ENCODE results near the gene HLA-E.
A peak's percentile ranks its signal among the peaks of the same experiment; 100 is the strongest.

DNA sequence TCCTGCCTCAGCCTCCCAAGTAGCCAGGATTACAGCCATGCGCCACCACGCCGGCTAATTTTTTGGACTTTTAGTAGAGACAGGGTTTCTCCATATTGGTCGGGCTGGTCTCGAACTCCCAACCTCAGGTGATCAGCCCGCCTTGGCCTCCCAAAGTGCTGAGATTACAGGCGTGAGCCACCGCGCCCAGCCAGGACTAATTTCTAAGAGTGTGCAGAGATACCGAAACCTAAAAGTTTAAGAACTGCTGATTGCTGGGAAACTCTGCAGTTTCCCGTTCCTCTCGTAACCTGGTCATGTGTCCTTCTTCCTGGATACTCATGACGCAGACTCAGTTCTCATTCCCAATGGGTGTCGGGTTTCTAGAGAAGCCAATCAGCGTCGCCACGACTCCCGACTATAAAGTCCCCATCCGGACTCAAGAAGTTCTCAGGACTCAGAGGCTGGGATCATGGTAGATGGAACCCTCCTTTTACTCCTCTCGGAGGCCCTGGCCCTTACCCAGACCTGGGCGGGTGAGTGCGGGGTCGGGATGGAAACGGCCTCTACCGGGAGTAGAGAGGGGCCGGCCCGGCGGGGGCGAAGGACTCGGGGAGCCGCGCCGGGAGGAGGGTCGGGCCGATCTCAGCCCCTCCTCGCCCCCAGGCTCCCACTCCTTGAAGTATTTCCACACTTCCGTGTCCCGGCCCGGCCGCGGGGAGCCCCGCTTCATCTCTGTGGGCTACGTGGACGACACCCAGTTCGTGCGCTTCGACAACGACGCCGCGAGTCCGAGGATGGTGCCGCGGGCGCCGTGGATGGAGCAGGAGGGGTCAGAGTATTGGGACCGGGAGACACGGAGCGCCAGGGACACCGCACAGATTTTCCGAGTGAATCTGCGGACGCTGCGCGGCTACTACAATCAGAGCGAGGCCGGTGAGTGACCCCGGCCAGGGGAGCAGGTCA lies at the start of gene HLA-E:
- TF ChIP-seq, protein P1, sequence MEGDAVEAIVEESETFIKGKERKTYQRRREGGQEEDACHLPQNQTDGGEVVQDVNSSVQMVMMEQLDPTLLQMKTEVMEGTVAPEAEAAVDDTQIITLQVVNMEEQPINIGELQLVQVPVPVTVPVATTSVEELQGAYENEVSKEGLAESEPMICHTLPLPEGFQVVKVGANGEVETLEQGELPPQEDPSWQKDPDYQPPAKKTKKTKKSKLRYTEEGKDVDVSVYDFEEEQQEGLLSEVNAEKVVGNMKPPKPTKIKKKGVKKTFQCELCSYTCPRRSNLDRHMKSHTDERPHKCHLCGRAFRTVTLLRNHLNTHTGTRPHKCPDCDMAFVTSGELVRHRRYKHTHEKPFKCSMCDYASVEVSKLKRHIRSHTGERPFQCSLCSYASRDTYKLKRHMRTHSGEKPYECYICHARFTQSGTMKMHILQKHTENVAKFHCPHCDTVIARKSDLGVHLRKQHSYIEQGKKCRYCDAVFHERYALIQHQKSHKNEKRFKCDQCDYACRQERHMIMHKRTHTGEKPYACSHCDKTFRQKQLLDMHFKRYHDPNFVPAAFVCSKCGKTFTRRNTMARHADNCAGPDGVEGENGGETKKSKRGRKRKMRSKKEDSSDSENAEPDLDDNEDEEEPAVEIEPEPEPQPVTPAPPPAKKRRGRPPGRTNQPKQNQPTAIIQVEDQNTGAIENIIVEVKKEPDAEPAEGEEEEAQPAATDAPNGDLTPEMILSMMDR (IDR thresholded peaks at IDR 0.05) = no peak
- TF ChIP-seq POLR2A (IDR thresholded peaks at IDR 0.05) = peak; percentile 98
- peak; percentile 99 for TF ChIP-seq EP300 (IDR thresholded peaks at IDR 0.05)
